Activated T-helper 1 cell treated with anti-CD3 and anti-CD28 coated beads, Interleukin-12 subunit alpha, Interleukin-12 subunit beta, Interleukin-2, Interleukin-4 antibody, amounts not matched to agents 30 ng/mL and 10 ng/mL and 1 ng/mL, durations not matched to agents 14 hours and 24 hours and 36 hours (primary cell): ENCODE measurements around the gene CPEB2. TPM values are rescaled to one million over a fixed set of nuclear protein-coding genes. Genes with fewer than 3 reads are reported as not detected.

ENCODE experiments used
- DNase-seq: peaks from one replicate; pipeline ENCODE4 v3.0.0; 2021; ENCODE audit warnings: low spot score
- H3K27ac Mint-ChIP-seq: one replicate; pipeline ENCODE4 v1.8.0; 2021; ENCODE audit warnings: mild to moderate bottlenecking, mixed read lengths
- H3K27me3 Mint-ChIP-seq: one replicate; pipeline ENCODE4 v1.8.0; 2022; ENCODE audit warnings: mild to moderate bottlenecking, moderate library complexity, mixed read lengths; ENCODE audit not compliant: insufficient read depth
- H3K36me3 Mint-ChIP-seq: one replicate; pipeline ENCODE4 v1.8.0; 2021; ENCODE audit warnings: low read depth, mixed read lengths
- H3K4me1 Mint-ChIP-seq: one replicate; pipeline ENCODE4 v1.8.0; 2021; ENCODE audit warnings: low read depth, mixed read lengths
- H3K4me3 Mint-ChIP-seq: one replicate; pipeline ENCODE4 v1.8.0; 2021; ENCODE audit warnings: mild to moderate bottlenecking, moderate library complexity, mixed read lengths
- H3K9me3 Mint-ChIP-seq: one replicate; pipeline ENCODE4 v1.8.0; 2021; ENCODE audit warnings: mixed read lengths
- intact Hi-C: fragments of 100-400 bp; cut with micrococcal nuclease; formaldehyde crosslinking; loops from one replicate; pipeline ENCODE4 v1.15.1; 2024
- total RNA-seq: library from RNA; stranded (reverse); gene quantifications from 2 replicates; pipeline ENCODE4 v1.2.3, GENCODE V29; 2022

CPEB2 gene
- total RNA-seq, 1 donor from 2014 or later: 17.2 TPM

DNA sequence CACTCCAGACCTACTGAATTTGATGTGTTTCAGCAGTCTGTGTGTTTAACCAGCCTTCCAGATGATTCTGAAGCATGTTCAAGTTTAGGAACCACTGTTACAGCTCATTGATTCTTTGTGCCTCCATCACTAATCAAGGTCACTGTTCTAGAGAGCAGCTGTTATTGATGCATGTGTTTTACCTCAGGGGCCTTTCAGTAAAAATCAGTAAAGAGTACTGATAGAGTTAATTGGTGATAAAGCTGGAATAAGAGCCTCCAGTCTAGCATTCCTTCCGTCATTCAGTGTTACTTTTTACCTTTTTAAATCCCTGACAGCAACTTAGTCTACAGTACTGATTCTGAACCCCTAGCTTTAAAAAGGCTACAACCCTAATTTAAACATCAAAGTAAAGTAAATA lies 12.9 kb downstream of the CPEB2 start:
- Mint-ChIP-seq H3K9me3 (no peaks in the 10 kb centered on the region), H3K27ac (no peak overlapping the region), H3K4me1 (peaks cover 33% of the 10 kb centered on the region), H3K36me3 (peaks cover 35% of the 10 kb centered on the region), H3K4me3 (no peak overlapping the region), H3K27me3 (no peaks in the 10 kb centered on the region)
- intact Hi-C loops: no loop called here
- no peak for DNase-seq

GRCh38 chr4:15018361-15018760 lies 16.1 kb downstream of the CPEB2 start:
- intact Hi-C loops: no loop called here
- peaks cover 38% of the 10 kb centered on the region for H3K36me3 Mint-ChIP-seq

GRCh38 chr4:15020502-15021286 lies 18.4 kb downstream of the CPEB2 start:
- H3K36me3 Mint-ChIP-seq: peaks cover 46% of the 10 kb centered on the region
- no peak overlapping the region for H3K27ac Mint-ChIP-seq
- intact Hi-C loops: no loop called here
- DNase-seq: no peak
- H3K27me3 Mint-ChIP-seq: no peaks in the 10 kb centered on the region
- H3K4me3 Mint-ChIP-seq: no peak overlapping the region
- H3K9me3 Mint-ChIP-seq: no peaks in the 10 kb centered on the region
- H3K4me1 Mint-ChIP-seq: peaks cover 42% of the 10 kb centered on the region

More at GRCh38 chr4:15018361-15018760, 16.1 kb downstream of the CPEB2 start:
- Mint-ChIP-seq H3K9me3 (no peaks in the 10 kb centered on the region), H3K4me1 (peaks cover 42% of the 10 kb centered on the region), H3K27me3 (no peaks in the 10 kb centered on the region), H3K27ac (peak overlapping the region; percentile 82), H3K4me3 (peak overlapping the region; percentile 38)
- no peak for DNase-seq

- H3K27me3 Mint-ChIP-seq: no peaks in the 10 kb centered on the region
- H3K27ac Mint-ChIP-seq: no peak overlapping the region
- H3K4me1 Mint-ChIP-seq: peaks cover 42% of the 10 kb centered on the region
- H3K36me3 Mint-ChIP-seq: peaks cover 46% of the 10 kb centered on the region
- intact Hi-C loops: no loop called here
- no peak overlapping the region for H3K4me3 Mint-ChIP-seq
- no peak for DNase-seq
- no peaks in the 10 kb centered on the region for H3K9me3 Mint-ChIP-seq
These were observed 19.0 kb downstream of the CPEB2 start for GRCh38 chr4:15021311-15021710.

DNA sequence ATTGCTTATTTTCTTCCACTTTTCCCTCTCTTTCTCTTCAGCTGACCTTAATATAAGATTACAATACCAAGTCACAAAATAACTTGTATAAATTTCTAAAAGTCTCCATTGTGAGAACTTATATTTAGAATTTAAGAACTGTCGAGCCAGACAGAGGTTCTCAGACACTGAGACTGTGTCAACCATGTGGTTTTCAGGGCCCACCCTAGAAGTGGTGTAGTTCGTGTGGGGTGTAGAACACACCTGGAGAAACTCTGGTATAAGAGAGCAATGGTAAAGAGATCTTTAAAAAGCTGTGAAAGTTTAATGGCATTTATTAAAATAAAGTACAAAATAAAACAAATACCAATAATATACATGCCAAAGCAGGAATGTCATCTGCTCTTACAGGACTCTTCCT lies 19.7 kb downstream of the CPEB2 start:
- Mint-ChIP-seq H3K4me3 (no peak overlapping the region), H3K9me3 (no peaks in the 10 kb centered on the region), H3K4me1 (peaks cover 42% of the 10 kb centered on the region), H3K27ac (no peak overlapping the region), H3K27me3 (no peaks in the 10 kb centered on the region), H3K36me3 (peaks cover 46% of the 10 kb centered on the region)
- intact Hi-C loops: no loop called here
- no peak for DNase-seq

DNA sequence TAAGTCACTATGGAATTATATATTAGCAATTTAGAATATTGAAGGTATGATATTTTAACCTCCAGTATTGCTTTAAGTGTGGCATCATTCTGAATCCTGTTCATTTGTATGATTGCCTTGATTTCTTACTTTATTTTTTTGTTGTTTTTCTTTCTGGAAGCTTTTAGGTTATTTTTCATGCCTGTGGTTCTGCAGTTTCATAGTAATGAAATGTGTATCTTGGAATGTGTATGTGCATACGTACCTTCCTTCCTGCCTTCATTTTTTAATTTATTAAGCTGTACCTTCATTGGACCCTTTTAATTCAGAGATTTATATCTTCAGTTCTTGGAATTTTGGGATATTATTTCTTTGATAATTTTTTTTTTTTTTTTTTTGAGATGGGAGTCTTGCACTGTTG lies 22.1 kb downstream of the CPEB2 start:
- H3K36me3 Mint-ChIP-seq: peaks cover 47% of the 10 kb centered on the region
- peaks cover 4% of the 10 kb centered on the region for H3K9me3 Mint-ChIP-seq
- H3K27me3 Mint-ChIP-seq: no peaks in the 10 kb centered on the region
- H3K27ac Mint-ChIP-seq: no peak overlapping the region
- H3K4me3 Mint-ChIP-seq: no peak overlapping the region
- DNase-seq: no peak
- intact Hi-C loops: no loop called here
- H3K4me1 Mint-ChIP-seq: peaks cover 33% of the 10 kb centered on the region

GRCh38 chr4:15025693-15026092 lies 23.4 kb downstream of the CPEB2 start:
- H3K27me3 Mint-ChIP-seq: no peaks in the 10 kb centered on the region
- H3K36me3 Mint-ChIP-seq: peaks cover 39% of the 10 kb centered on the region
- peaks cover 4% of the 10 kb centered on the region for H3K9me3 Mint-ChIP-seq
- no peak overlapping the region for H3K27ac Mint-ChIP-seq
- peaks cover 26% of the 10 kb centered on the region for H3K4me1 Mint-ChIP-seq
- intact Hi-C loops: no loop called here
- no peak for DNase-seq
- no peak overlapping the region for H3K4me3 Mint-ChIP-seq

- intact Hi-C loops: no loop called here
- no peaks in the 10 kb centered on the region for H3K27me3 Mint-ChIP-seq
- H3K9me3 Mint-ChIP-seq: peaks cover 4% of the 10 kb centered on the region
- DNase-seq: no peak
- H3K36me3 Mint-ChIP-seq: peaks cover 31% of the 10 kb centered on the region
- H3K4me3 Mint-ChIP-seq: no peak overlapping the region
- H3K27ac Mint-ChIP-seq: no peak overlapping the region
- peaks cover 10% of the 10 kb centered on the region for H3K4me1 Mint-ChIP-seq
These were observed 25.7 kb downstream of the CPEB2 start for GRCh38 chr4:15027921-15028435.

- H3K9me3 Mint-ChIP-seq: peaks cover 4% of the 10 kb centered on the region
- H3K27ac Mint-ChIP-seq: no peak overlapping the region
These were observed 28.9 kb downstream of the CPEB2 start for GRCh38 chr4:15031197-15031596.

GRCh38 chr4:15031993-15032675 lies 29.9 kb downstream of the CPEB2 start:
- DNase-seq: no peak
- peaks cover 3% of the 10 kb centered on the region for H3K9me3 Mint-ChIP-seq
- H3K4me3 Mint-ChIP-seq: no peak overlapping the region
- peaks cover 25% of the 10 kb centered on the region for H3K4me1 Mint-ChIP-seq
- no peaks in the 10 kb centered on the region for H3K27me3 Mint-ChIP-seq
- intact Hi-C loops: no loop called here
- H3K36me3 Mint-ChIP-seq: peaks cover 27% of the 10 kb centered on the region
- no peak overlapping the region for H3K27ac Mint-ChIP-seq

More at GRCh38 chr4:15031197-15031596, 28.9 kb downstream of the CPEB2 start:
- intact Hi-C loops: no loop called here
- DNase-seq: no peak
- Mint-ChIP-seq H3K36me3 (peaks cover 28% of the 10 kb centered on the region), H3K4me3 (no peak overlapping the region), H3K27me3 (no peaks in the 10 kb centered on the region), H3K4me1 (peaks cover 25% of the 10 kb centered on the region)

DNA sequence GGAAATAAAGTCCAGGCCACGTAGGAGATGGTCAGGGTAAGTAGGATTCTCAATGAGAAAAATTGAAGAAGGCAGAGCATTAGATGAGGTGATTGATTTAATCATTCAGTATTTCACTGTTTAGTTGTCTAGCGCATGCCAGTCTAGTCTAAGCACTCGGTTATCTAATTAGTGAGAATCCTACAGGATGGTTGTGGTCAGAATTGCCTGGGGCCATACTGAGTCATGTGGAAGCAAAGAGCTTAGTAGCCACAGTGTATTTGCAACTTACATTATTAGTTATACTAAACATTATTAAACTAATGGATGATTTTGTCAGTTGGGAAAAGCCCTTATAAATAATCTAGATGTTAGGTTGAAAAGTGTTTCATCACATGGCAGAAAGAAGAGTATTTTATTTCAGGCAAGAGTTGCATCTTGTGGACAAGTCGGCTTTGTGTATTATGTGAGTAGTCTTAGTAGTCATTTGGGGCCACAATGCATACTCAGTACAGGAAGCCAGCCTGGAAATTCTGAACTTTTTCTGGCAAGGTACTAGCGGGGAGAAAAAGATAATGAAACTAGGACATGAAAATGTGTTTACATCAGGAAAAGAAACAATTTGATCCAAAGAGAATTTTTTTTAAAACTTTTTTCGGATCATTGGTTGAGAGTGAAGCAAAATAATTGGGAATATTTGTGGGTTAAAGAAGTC lies 31.9 kb downstream of the CPEB2 start:
- no peak overlapping the region for H3K4me3 Mint-ChIP-seq
- peaks cover 20% of the 10 kb centered on the region for H3K36me3 Mint-ChIP-seq
- H3K4me1 Mint-ChIP-seq: peaks cover 25% of the 10 kb centered on the region
- H3K27me3 Mint-ChIP-seq: no peaks in the 10 kb centered on the region
- no peaks in the 10 kb centered on the region for H3K9me3 Mint-ChIP-seq
- intact Hi-C loops: loop anchor here (2.0 kb wide), 1 partner anchor 29 kb away; no protein-coding TSS in a partner anchor
- H3K27ac Mint-ChIP-seq: no peak overlapping the region
- DNase-seq: no peak

GRCh38 chr4:15035159-15035558 lies 32.9 kb downstream of the CPEB2 start:
- DNase-seq: no peak
- Mint-ChIP-seq H3K4me3 (no peak overlapping the region), H3K9me3 (no peaks in the 10 kb centered on the region), H3K27me3 (no peaks in the 10 kb centered on the region), H3K27ac (no peak overlapping the region), H3K4me1 (peaks cover 22% of the 10 kb centered on the region), H3K36me3 (peaks cover 16% of the 10 kb centered on the region)
- intact Hi-C loops: loop anchor here (2.0 kb wide), 1 partner anchor 30 kb away; no protein-coding TSS in a partner anchor
